ENCODE measurements around the gene AIFM3. TPM values are rescaled to one million over a fixed set of nuclear protein-coding genes. Genes with fewer than 3 reads are reported as not detected.
A peak's percentile ranks its signal among the peaks of the same experiment; 100 is the strongest.

AIFM3 gene
- total and polyA plus RNA-seq, 2 of the 13 experiments (the other 11 are each of a cell fraction or from before 2014, with no cell fraction given): 9.0 to 15.3 TPM

DNA sequence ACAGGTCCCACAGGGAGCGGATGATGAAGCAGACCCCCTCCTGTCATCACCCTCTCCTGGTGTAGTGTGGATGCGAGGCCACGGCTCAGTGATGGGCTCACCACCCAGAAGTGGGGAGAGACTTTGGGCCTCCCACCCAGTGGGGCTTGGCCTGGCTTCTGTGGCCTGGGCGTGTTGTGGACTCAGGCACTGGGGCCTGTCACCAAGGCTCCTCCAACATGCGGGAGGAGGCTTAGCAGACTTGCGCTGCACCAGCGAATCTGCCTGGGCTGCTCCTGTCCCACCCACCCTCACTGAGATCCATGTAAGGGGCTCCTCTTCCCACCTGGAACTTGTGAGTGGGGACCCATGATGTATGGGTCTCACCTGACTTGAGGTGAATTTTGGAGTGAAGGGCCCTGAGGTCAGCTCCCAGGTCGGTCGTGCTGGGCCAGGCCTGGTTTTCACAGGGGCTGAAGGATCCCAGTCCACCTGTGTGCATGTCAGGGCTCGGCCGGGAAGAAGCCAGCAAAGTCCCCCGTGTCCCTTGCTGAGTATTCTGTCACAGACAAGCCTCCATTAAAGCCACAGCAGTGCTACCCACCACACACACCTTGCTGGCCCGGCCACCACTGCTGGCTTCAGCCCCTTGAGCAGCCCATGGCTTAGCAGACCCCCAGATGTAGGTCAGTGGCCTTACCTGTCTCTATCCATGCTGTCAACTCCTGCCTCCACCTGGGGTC, 30.6 kb downstream of the AIFM3 start:
- BruUV-seq (replicated peaks): no TSS peak
- TF ChIP-seq POLR2A (IDR thresholded peaks at IDR 0.05; ENCODE audit: insufficient read depth in 1 of 2, low read depth in 2 of 2, low read length in 2 of 2) (peak in 1 of 2 experiments; percentile 26; a peak in 3 of 4 replicates), NR2C2 (CRISPR knock-in tag; IDR thresholded peaks at IDR 0.05; ENCODE audit: borderline replicate concordance) (no peak), ZNF256 (CRISPR knock-in tag; conservative IDR thresholded peaks at IDR 0.05) (no peak), AGO2 (optimal IDR thresholded peaks at IDR 0.05; ENCODE audit: low read depth, low read length) (peak; percentile 52), NCOA2 (CRISPR knock-in tag; IDR thresholded peaks at IDR 0.05) (no peak)
- Histone ChIP-seq H3K9ac (ENCODE audit: insufficient read depth, low read depth, low read length) (no peak overlapping the region), H3K4me1 (ENCODE audit: insufficient read depth, low read length) (peaks cover 15% of the 10 kb centered on the region), H2AFZ (ENCODE audit: low read length) (no peak overlapping the region), H3K4me2 (ENCODE audit: low read depth, low read length) (no peak overlapping the region), H3K36me3 (replicated peaks in 1 of 2; ENCODE audit: control insufficient read depth in 1 of 2, insufficient read depth in 2 of 2, low read length in 2 of 2) (peaks cover 8 to 36% of the 10 kb centered on the region in 2 experiments), H3K4me3 (replicated peaks in 1 of 3; ENCODE audit: insufficient read depth in 1 of 3, low read depth in 2 of 3, low read length in 3 of 3) (no peak overlapping the region), H3K79me2 (ENCODE audit: insufficient read depth, low read length) (peaks cover 14% of the 10 kb centered on the region), H4K20me1 (ENCODE audit: insufficient read depth, low read length) (no peaks in the 10 kb centered on the region), H3K9me3 (ENCODE audit: low read length) (no peaks in the 10 kb centered on the region), H3K27me3 (ENCODE audit: control insufficient read depth in 1 of 2, insufficient read depth in 2 of 2, low read length in 2 of 2) (no peaks in the 10 kb centered on the region), H3K27ac (ENCODE audit: extremely low read length, insufficient read depth, low read length) (no peak overlapping the region)
- no peak for DNase-seq (ENCODE audit: low spot score)
- no peak for FAIRE-seq
- CTCF ChIA-PET (ENCODE audit: low intra/inter-chr PET ratio, low total read pairs): no interaction called here
- no peak for ATAC-seq
- intact Hi-C loops (cut with micrococcal nuclease; ENCODE audit: unreplicated experiment) (no loop called here), in situ Hi-C loops (cut with HindIII; ENCODE audit: extremely low pct_ligation_motif_present, low pct_unique_long_range_greater_than_20kb) (no loop called here)
- whole genome bisulfite sequencing (ENCODE audit: low lambda C conversion rate): 96% methylated on average over 3 of the region's 13 CpGs
- POLR2A ChIA-PET: interaction anchor here (0.5 to 3.3 kb wide), 5 partner anchors 16 to 165 kb away, joined by 3 to 20 read pairs (median 3); partner anchors contain the start of genes LZTR1 and P2RX6

DNA sequence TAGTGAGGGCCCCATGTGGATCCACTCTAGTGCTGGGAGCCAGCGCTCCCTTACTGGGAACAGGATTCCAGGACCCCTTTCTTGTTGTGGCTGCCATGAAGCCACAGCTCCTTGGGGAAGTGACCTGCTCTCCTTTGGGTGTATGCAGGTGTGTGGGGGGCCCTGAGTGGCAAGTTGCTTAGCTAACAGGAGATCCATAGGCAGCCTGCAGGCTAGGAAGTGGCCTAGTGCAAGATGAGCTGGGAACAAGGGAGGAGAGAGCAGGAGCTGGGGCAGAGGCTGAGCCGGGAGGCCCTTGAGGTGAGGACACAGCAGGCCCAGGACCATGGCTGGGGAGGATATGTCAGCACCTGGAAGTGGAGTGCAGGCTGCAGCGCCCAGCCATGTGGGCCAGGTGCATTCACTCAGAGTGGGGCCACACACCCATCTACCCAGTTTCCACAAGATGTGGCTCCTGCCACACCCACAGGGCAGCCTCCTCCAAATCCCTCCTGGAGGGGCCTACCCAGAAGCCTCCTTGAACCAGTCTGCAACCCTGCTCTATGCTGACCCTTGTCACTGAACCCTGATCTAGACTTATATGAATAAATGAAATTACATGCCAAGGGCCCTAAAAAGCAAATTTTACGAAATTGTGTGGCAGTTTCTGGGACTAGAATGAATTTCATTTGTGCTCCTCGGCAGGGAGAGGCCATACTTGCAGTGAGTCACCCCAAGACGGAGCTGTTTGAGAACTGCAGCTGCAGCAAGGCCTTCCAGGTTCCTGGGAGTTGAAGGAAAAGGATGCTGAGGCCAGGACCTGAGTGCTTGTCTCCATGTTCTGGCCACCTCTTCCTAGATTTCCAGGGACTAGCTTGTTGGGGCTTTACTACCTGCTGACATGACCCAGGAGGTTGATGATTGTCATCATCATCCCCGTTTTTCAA, 31.6 kb downstream of the AIFM3 start:
- FAIRE-seq: no peak
- in situ Hi-C loops (cut with HindIII; ENCODE audit: extremely low pct_ligation_motif_present, low pct_unique_long_range_greater_than_20kb): no loop called here

More for the DNA sequence above, 31.6 kb downstream of the AIFM3 start:
- Histone ChIP-seq H3K4me2 (ENCODE audit: low read depth, low read length) (no peak overlapping the region), H3K27ac (ENCODE audit: extremely low read length, insufficient read depth, low read length) (no peak overlapping the region), H2AFZ (ENCODE audit: low read length) (no peak overlapping the region), H3K9me3 (ENCODE audit: low read length) (no peaks in the 10 kb centered on the region), H3K79me2 (ENCODE audit: insufficient read depth, low read length) (peaks cover 18% of the 10 kb centered on the region), H3K9ac (ENCODE audit: insufficient read depth, low read depth, low read length) (no peak overlapping the region), H3K4me1 (ENCODE audit: insufficient read depth, low read length) (peaks cover 24% of the 10 kb centered on the region), H4K20me1 (ENCODE audit: insufficient read depth, low read length) (no peaks in the 10 kb centered on the region), H3K4me3 (replicated peaks in 1 of 3; ENCODE audit: insufficient read depth in 1 of 3, low read depth in 2 of 3, low read length in 3 of 3) (no peak overlapping the region), H3K27me3 (ENCODE audit: control insufficient read depth in 1 of 2, insufficient read depth in 2 of 2, low read length in 2 of 2) (no peaks in the 10 kb centered on the region), H3K36me3 (replicated peaks in 1 of 2; ENCODE audit: control insufficient read depth in 1 of 2, insufficient read depth in 2 of 2, low read length in 2 of 2) (peaks cover 8 to 35% of the 10 kb centered on the region in 2 experiments)
- POLR2A ChIA-PET: interaction anchor here (1.0 to 3.3 kb wide), 6 partner anchors 16 to 48 kb away, joined by 3 to 20 read pairs (median 3); partner anchors contain the start of genes LZTR1 and P2RX6
- intact Hi-C loops (cut with micrococcal nuclease; ENCODE audit: unreplicated experiment): no loop called here
- BruUV-seq (replicated peaks): no TSS peak
- no peak for TF ChIP-seq GATAD1 (CRISPR knock-in tag; IDR thresholded peaks at IDR 0.05)
- TF ChIP-seq POLR2A (IDR thresholded peaks at IDR 0.05; ENCODE audit: insufficient read depth in 1 of 2, low read depth in 2 of 2, low read length in 2 of 2): peak; percentile 5 to 64; a peak in 3 of 4 replicates
- TF ChIP-seq POLR2G (IDR thresholded peaks at IDR 0.05; ENCODE audit: low read depth, low read length): peak; percentile 28
- peak; percentile 88 for TF ChIP-seq RBM22 (optimal IDR thresholded peaks at IDR 0.05; ENCODE audit: low read length)
- peak; percentile 53 for TF ChIP-seq POLR2AphosphoS5 (IDR thresholded peaks at IDR 0.05; ENCODE audit: low read depth, low read length)
- peak; percentile 51 for TF ChIP-seq AGO1 (IDR thresholded peaks at IDR 0.05; ENCODE audit: low read depth, low read length, poor library complexity, severe bottlenecking)
- TF ChIP-seq RBFOX2 (IDR thresholded peaks at IDR 0.05; ENCODE audit: low read depth, low read length): no peak
- peak; percentile 36; the same call in 1 of the 2 replicates for TF ChIP-seq ZC3H13 (CRISPR knock-in tag; IDR thresholded peaks at IDR 0.05)
- ATAC-seq: no peak
- CTCF ChIA-PET (ENCODE audit: low intra/inter-chr PET ratio, low total read pairs): no interaction called here
- no peak for DNase-seq (ENCODE audit: low spot score)
- 71% methylated on average over 5 of the region's 7 CpGs for WGBS (ENCODE audit: low lambda C conversion rate)
